ENCODE data around the gene TBL3.

Gene TBL3

GRCh38 chr16:1982991-1983543, 11.2 kb downstream of the TBL3 start:
- DNase-seq (ENCODE audit: low read depth), result no peak

GRCh38 chr16:1983544-1984346, 11.9 kb downstream of the TBL3 start, which contains the start of gene GFER:
Gene GFER, plus strand, starts transcription at chr16:1984193. Its CDS starts 26 bp downstream, at chr16:1984219.
- DNase-seq (ENCODE audit: low read depth), result no peak

- DNase-seq (ENCODE audit: low read depth), result no peak
Measured at GRCh38 chr16:1984347-1985225, 12.7 kb downstream of the TBL3 start.

GRCh38 chr16:1985466-1986150, 13.8 kb downstream of the TBL3 start:
- no peak for DNase-seq (ENCODE audit: low read depth)

GRCh38 chr16:1987198-1987597, 15.3 kb downstream of the TBL3 start:
- no peak for DNase-seq (ENCODE audit: low read depth)

GRCh38 chr16:1989209-1990100, 17.6 kb downstream of the TBL3 start, which contains the start of gene SYNGR3:
Gene SYNGR3, plus strand, starts transcription at chr16:1989970. Its CDS starts 133 bp downstream, at chr16:1990103.
- DNase-seq (ENCODE audit: low read depth), result no peak

- no peak for DNase-seq (ENCODE audit: low read depth)
Measured at GRCh38 chr16:1990101-1990350, 18.2 kb downstream of the TBL3 start.

- DNase-seq (ENCODE audit: low read depth), result no peak
Measured at GRCh38 chr16:1990351-1991134, 18.7 kb downstream of the TBL3 start.

GRCh38 chr16:1991135-1991551, 19.3 kb downstream of the TBL3 start:
- no peak for DNase-seq (ENCODE audit: low read depth)

GRCh38 chr16:1991588-1991947, 19.7 kb downstream of the TBL3 start:
- DNase-seq (ENCODE audit: low read depth), result no peak

- DNase-seq (ENCODE audit: low read depth), result peak; percentile 98
Measured at GRCh38 chr16:1991948-1992703, 20.3 kb downstream of the TBL3 start.

- DNase-seq (ENCODE audit: low read depth), result no peak
Measured at GRCh38 chr16:1992704-1993317, 21.0 kb downstream of the TBL3 start.

GRCh38 chr16:1993731-1994131, 21.9 kb downstream of the TBL3 start:
- no peak for DNase-seq (ENCODE audit: low read depth)

GRCh38 chr16:1997494-1998359, 25.9 kb downstream of the TBL3 start:
- DNase-seq (ENCODE audit: low read depth), result no peak

- no peak for DNase-seq (ENCODE audit: low read depth)
Measured at GRCh38 chr16:1998360-1998835, 26.5 kb downstream of the TBL3 start.

GRCh38 chr16:1998852-1999801, 27.3 kb downstream of the TBL3 start:
- no peak for DNase-seq (ENCODE audit: low read depth)

All from stimulated activated CD8-positive, alpha-beta memory T cell treated with anti-CD3 and anti-CD28 coated beads, Interleukin-15, amount 100 ng/mL, for 1 hour (primary cell).